ENCODE data around the gene TGFBRAP1. TPM values are rescaled to one million over a fixed set of nuclear protein-coding genes. Genes with fewer than 3 reads are reported as not detected.
"Not testable (repeated sequence)": the region's sequence is repeated elsewhere in the genome, so short reads cannot be mapped to it uniquely, and the experiment has no call there.

The TGFBRAP1 gene
- polyA plus RNA-seq, 1 donor = 8.2 TPM

- DNase-seq (ENCODE audit: low read depth) = no peak
These were observed 57.4 kb downstream of the TGFBRAP1 start for GRCh38 chr2:105272176-105272575.

DNA sequence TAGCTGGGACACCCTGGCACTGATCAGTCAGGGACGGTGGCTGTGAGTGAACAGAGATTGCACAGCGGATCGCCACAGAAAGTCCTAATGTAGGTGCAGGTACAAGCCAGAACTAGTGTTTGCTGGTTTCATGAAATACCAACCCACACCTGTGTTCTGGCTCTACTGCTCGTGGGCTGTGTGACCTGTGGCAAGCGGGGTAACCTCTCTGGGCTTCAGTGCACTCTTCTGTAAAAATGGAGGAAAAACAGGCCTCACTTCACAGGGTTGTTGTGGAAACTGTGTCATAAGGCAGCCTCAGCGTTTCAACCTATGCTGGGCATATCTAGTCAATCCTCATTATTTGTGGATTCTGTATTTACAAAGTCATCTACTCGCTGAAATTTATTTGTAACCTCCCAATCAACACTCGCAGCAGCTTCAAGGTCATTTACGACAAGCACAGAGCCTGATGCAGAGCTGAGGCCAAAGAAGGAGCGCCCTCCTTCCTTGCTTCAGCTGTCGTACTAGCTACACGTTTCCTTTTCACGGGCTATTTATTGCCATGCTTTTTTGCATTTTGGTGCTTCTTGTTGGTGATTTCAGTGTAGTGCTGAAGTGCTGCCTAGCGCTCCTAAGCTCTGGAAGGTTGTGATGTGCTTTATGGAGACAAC is 58.0 kb downstream of the TGFBRAP1 start:
- no peak for DNase-seq (ENCODE audit: low read depth)

DNA sequence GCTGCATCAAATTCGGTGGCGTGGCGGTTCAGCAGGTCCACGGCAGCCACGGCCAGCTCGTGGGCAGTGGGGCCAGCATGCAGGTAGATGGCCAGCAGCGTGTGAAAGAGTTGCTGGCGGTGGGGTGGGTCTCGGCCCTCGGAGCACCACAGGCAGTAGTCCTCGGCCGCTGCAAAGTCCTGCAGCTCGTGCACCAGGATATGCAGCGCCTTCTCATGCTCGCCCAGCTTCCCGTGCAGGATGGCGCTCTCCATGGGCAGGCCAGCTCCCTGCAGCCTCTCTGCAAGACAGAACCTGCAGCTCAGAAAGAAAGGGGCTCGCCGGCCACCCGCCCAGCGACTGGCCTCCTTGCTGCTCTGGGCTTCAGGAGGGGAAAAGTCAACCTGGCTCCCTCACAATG is 60.1 kb downstream of the TGFBRAP1 start:
- DNase-seq (ENCODE audit: low read depth) = no peak

DNA sequence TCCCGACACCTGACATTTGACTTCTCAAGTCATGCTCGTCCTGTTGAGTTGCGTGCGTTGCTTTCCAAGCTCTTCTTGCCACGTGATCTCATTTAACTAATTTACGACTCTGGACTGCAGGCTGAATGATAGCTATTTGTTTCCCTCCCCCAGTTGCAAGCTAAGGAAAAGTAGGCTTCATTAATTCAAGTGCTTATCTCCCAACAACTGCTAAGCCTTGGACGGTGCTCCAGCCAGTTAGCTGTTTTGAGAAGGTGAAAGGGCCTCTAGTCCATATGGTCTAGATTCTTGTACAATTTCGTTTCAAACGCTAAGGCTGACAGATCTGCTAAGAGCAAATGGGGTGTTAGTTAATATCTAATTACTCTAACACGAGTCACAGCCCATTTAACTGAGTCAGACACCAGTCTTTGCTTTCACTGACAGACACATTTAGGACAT is 66.9 kb downstream of the TGFBRAP1 start:
- DNase-seq (ENCODE audit: low read depth) = no peak

- no peak for DNase-seq (ENCODE audit: low read depth)
These were observed 68.5 kb downstream of the TGFBRAP1 start for GRCh38 chr2:105261061-105261460.

- DNase-seq (ENCODE audit: low read depth) = no peak
These were observed 70.6 kb downstream of the TGFBRAP1 start for GRCh38 chr2:105258835-105259350.

- DNase-seq (ENCODE audit: low read depth) = no peak
These were observed 71.6 kb downstream of the TGFBRAP1 start for GRCh38 chr2:105257981-105258380.

- no peak for DNase-seq (ENCODE audit: low read depth)
These were observed 73.0 kb downstream of the TGFBRAP1 start for GRCh38 chr2:105256431-105257047.

- DNase-seq (ENCODE audit: low read depth) = no peak
These were observed 73.6 kb downstream of the TGFBRAP1 start for GRCh38 chr2:105255979-105256378.

GRCh38 chr2:105254531-105255210 is 74.9 kb downstream of the TGFBRAP1 start:
- no peak for DNase-seq (ENCODE audit: low read depth)

GRCh38 chr2:105252271-105252670 is 77.3 kb downstream of the TGFBRAP1 start:
- DNase-seq (ENCODE audit: low read depth) = no peak

- DNase-seq (ENCODE audit: low read depth) = not testable (repeated sequence)
These were observed 78.4 kb downstream of the TGFBRAP1 start for GRCh38 chr2:105251016-105251648.

GRCh38 chr2:105249891-105250290 is 79.6 kb downstream of the TGFBRAP1 start:
- no peak for DNase-seq (ENCODE audit: low read depth)

GRCh38 chr2:105249181-105249580 is 80.4 kb downstream of the TGFBRAP1 start:
- DNase-seq (ENCODE audit: low read depth) = no peak

GRCh38 chr2:105248316-105249070 is 81.0 kb downstream of the TGFBRAP1 start:
- DNase-seq (ENCODE audit: low read depth) = no peak

GRCh38 chr2:105244451-105244850 is 85.1 kb downstream of the TGFBRAP1 start:
- no peak for DNase-seq (ENCODE audit: low read depth)

- no peak for DNase-seq (ENCODE audit: low read depth)
These were observed 85.6 kb downstream of the TGFBRAP1 start for GRCh38 chr2:105243961-105244360.

DNA sequence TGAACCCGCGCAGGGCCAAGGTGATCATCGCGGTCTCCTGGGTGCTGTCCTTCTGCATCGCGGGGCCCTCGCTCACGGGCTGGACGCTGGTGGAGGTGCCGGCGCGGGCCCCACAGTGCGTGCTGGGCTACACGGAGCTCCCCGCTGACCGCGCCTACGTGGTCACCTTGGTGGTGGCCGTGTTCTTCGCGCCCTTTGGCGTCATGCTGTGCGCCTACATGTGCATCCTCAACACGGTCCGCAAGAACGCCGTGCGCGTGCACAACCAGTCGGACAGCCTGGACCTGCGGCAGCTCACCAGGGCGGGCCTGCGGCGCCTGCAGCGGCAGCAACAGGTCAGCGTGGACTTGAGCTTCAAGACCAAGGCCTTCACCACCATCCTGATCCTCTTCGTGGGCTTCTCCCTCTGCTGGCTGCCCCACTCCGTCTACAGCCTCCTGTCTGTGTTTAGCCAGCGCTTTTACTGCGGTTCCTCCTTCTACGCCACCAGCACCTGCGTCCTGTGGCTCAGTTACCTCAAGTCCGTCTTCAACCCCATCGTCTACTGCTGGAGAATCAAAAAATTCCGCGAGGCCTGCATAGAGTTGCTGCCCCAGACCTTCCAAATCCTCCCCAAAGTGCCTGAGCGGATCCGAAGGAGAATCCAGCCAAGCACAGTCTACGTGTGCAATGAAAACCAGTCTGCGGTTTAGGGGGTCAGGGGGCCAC is 87.1 kb downstream of the TGFBRAP1 start:
- DNase-seq (ENCODE audit: low read depth) = no peak

DNA sequence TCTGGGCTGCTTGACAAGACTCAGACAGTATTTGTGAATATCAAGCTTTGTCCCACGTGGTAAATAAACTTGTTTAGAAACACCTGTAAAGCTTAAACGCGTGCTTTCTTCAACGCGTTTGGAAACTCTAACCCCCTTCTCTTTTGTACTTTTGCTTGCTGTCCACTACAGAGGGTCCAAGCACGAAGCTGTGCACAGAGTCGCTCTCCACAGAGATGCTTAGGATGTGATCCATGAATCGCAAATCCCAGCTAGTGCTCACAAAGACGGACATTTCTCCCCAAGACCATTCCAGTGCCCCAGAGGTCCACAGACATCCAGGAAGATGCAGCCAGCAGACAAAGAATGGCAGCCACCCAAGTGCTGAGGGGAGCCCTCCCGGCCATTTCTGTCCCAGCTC is 88.1 kb downstream of the TGFBRAP1 start, which contains the start of gene GPR45:
Gene GPR45 (plus strand): TSS at position 301 of the 400 bp plus-strand sequence. CDS start 116 bp downstream, outside the sequence.
- DNase-seq (ENCODE audit: low read depth) = no peak

- no peak for DNase-seq (ENCODE audit: low read depth)
These were observed 89.6 kb downstream of the TGFBRAP1 start for GRCh38 chr2:105239924-105240323.

Data from forelimb muscle (tissue), 1 donor.